H9 (cell line): ENCODE data around the gene HLA-DPB1. TPM values are rescaled to one million over a fixed set of nuclear protein-coding genes. Genes with fewer than 3 reads are reported as not detected.

Source experiments
- DNase-seq: peaks from one replicate; pipeline ENCODE4 v3.0.0-alpha.2; 2017
- H2AFZ ChIP-seq: one replicate; pipeline ENCODE4 v1.6.1; 2013; ENCODE audit warnings: mild to moderate bottlenecking, low read length, control low read depth, moderate library complexity
- H2AK5ac ChIP-seq: 2 replicates; pipeline ENCODE4 v1.6.1; 2013; ENCODE audit warnings: low read length, control low read depth, mixed read lengths; ENCODE audit not compliant: insufficient read length
- H2BK120ac ChIP-seq: one replicate; pipeline ENCODE4 v1.6.1; 2013; ENCODE audit warnings: low read depth, mild to moderate bottlenecking, low read length, control low read depth, inconsistent platforms; ENCODE audit not compliant: poor library complexity, severe bottlenecking
- H2BK12ac ChIP-seq: 2 replicates; pipeline ENCODE4 v1.6.1; 2013; ENCODE audit warnings: low read length, control low read depth, mixed read lengths, low read depth; ENCODE audit not compliant: insufficient read length
- H2BK15ac ChIP-seq: 2 replicates; pipeline ENCODE4 v1.6.1; 2013; ENCODE audit warnings: low read depth, low read length, control low read depth
- H2BK20ac ChIP-seq: one replicate; pipeline ENCODE4 v1.6.1; 2013; ENCODE audit warnings: low read depth, mild to moderate bottlenecking, low read length, control low read depth, inconsistent platforms; ENCODE audit not compliant: poor library complexity, severe bottlenecking
- H2BK5ac ChIP-seq: 2 replicates; pipeline ENCODE4 v1.6.1; 2013; ENCODE audit warnings: low read length, control low read depth, mixed read lengths; ENCODE audit not compliant: insufficient read length
- H3K14ac ChIP-seq: 2 replicates; pipeline ENCODE4 v1.6.1; 2013; ENCODE audit warnings: low read length, control low read depth; ENCODE audit not compliant: insufficient read depth
- H3K18ac ChIP-seq: 2 replicates; pipeline ENCODE4 v1.6.1; 2013; ENCODE audit warnings: low read depth, mild to moderate bottlenecking, mixed read lengths, low read length, control low read depth; ENCODE audit not compliant: insufficient read length
- H3K23ac ChIP-seq: 2 replicates; pipeline ENCODE4 v1.6.1; 2013; ENCODE audit warnings: low read length, control low read depth, mixed read lengths, low read depth; ENCODE audit not compliant: insufficient read length
- H3K23me2 ChIP-seq: 2 replicates; pipeline ENCODE4 v1.6.1; 2013; ENCODE audit warnings: low read depth, mild to moderate bottlenecking, mixed read lengths, low read length, control low read depth; ENCODE audit not compliant: insufficient read length, poor library complexity, severe bottlenecking
- H3K27ac ChIP-seq: 2 replicates; pipeline ENCODE4 v1.5.1; 2013; ENCODE audit warnings: low read length, control low read depth, mixed read lengths, low read depth; ENCODE audit not compliant: insufficient read length
- H3K27me3 ChIP-seq: 2 replicates; pipeline ENCODE4 v1.6.1; 2013; ENCODE audit warnings: low read length, control low read depth, inconsistent platforms; ENCODE audit not compliant: insufficient read depth
- H3K4ac ChIP-seq: 2 replicates; pipeline ENCODE4 v1.6.1; 2013; ENCODE audit warnings: low read depth, mild to moderate bottlenecking, control low read depth, inconsistent platforms, low read length, moderate library complexity
- H3K4me1 ChIP-seq: 2 replicates; pipeline ENCODE4 v1.6.1; 2013; ENCODE audit warnings: low read length, control low read depth, inconsistent platforms; ENCODE audit not compliant: insufficient read depth
- H3K4me2 ChIP-seq: 2 replicates; pipeline ENCODE4 v1.6.1; 2013; ENCODE audit warnings: low read length, control low read depth, mixed read lengths; ENCODE audit not compliant: insufficient read length, insufficient read depth
- H3K56ac ChIP-seq: 2 replicates; pipeline ENCODE4 v1.6.1; 2013; ENCODE audit warnings: low read depth, mild to moderate bottlenecking, mixed read lengths, low read length, control low read depth; ENCODE audit not compliant: insufficient read length
- H3K79me1 ChIP-seq: 2 replicates; pipeline ENCODE4 v1.6.1; 2013; ENCODE audit warnings: low read depth, mild to moderate bottlenecking, moderate library complexity, low read length, control low read depth, inconsistent platforms; ENCODE audit not compliant: insufficient read depth, poor library complexity, severe bottlenecking
- H3K79me2 ChIP-seq: 2 replicates; pipeline ENCODE4 v1.6.1; 2013; ENCODE audit warnings: low read length, control low read depth, inconsistent platforms; ENCODE audit not compliant: insufficient read depth
- H3K9ac ChIP-seq: 2 replicates; pipeline ENCODE4 v1.6.1; 2013; ENCODE audit warnings: low read length, control low read depth, mixed read lengths; ENCODE audit not compliant: insufficient read length; ENCODE audit errors: extremely low read depth
- H3K9me3 ChIP-seq: one replicate; pipeline ENCODE4 v1.6.1; 2013; ENCODE audit warnings: low read depth, low read length, inconsistent platforms; ENCODE audit not compliant: control insufficient read depth
- H3T11ph ChIP-seq: one replicate; pipeline ENCODE4 v1.6.1; 2013; ENCODE audit warnings: mild to moderate bottlenecking, low read length, control low read depth, inconsistent platforms
- H4K20me1 ChIP-seq: one replicate; pipeline ENCODE4 v1.6.1; 2013; ENCODE audit not compliant: control insufficient read depth, insufficient read length, insufficient read depth
- H4K5ac ChIP-seq: 2 replicates; pipeline ENCODE4 v1.6.1; 2013; ENCODE audit warnings: low read depth, mild to moderate bottlenecking, mixed read lengths, low read length, control low read depth; ENCODE audit not compliant: insufficient read length
- H4K8ac ChIP-seq: replicated peaks from 2 replicates; pipeline ENCODE4 v1.6.1; 2013; ENCODE audit warnings: low read length, control low read depth, mixed read lengths, low read depth; ENCODE audit not compliant: insufficient read length
- H4K91ac ChIP-seq: 2 replicates; pipeline ENCODE4 v1.6.1; 2013; ENCODE audit warnings: low read depth, mild to moderate bottlenecking, moderate library complexity, mixed read lengths, low read length, control low read depth; ENCODE audit not compliant: insufficient read length
- H3K27ac Mint-ChIP-seq, 3 experiments: 2 replicates in 2 of 3; 3 replicates in 1 of 3; pipeline ENCODE4 v1.8.0; 2020 to 2021; ENCODE audit warnings: mixed read lengths in 3 of 3, mild to moderate bottlenecking in 1 of 3, moderate library complexity in 1 of 3
- H3K27me3 Mint-ChIP-seq: 2 replicates; pipeline ENCODE4 v1.8.0; 2021; ENCODE audit warnings: low read depth, mild to moderate bottlenecking, moderate library complexity, mixed read lengths
- H3K36me3 Mint-ChIP-seq, 3 experiments: 2 replicates in 2 of 3; 3 replicates in 1 of 3; pipeline ENCODE4 v1.8.0; 2020 to 2021; ENCODE audit warnings: low read depth in 3 of 3, mixed read lengths in 3 of 3; ENCODE audit not compliant: insufficient read depth in 1 of 3
- H3K4me1 Mint-ChIP-seq, 2 experiments: 2 replicates each; pipeline ENCODE4 v1.8.0; 2020; ENCODE audit warnings: mixed read lengths in 2 of 2
- H3K4me3 Mint-ChIP-seq, 2 experiments: 2 replicates in 1 of 2; 3 replicates in 1 of 2; pipeline ENCODE4 v1.8.0; 2020 to 2021; ENCODE audit warnings: mild to moderate bottlenecking in 2 of 2, mixed read lengths in 2 of 2, moderate library complexity in 1 of 2
- H3K9me3 Mint-ChIP-seq, 2 experiments: 2 replicates in 1 of 2; 3 replicates in 1 of 2; pipeline ENCODE4 v1.8.0; 2020; ENCODE audit warnings: mild to moderate bottlenecking in 2 of 2, mixed read lengths in 2 of 2, moderate library complexity in 1 of 2
- CTCF ChIP-seq: fragments of 200-600 bp; sonication (generic); conservative IDR thresholded peaks from 3 replicates; pipeline ENCODE4 v1.8.0; 2021; ENCODE audit warnings: antibody characterized with exemption, mild to moderate bottlenecking
- WGBS: extraction: QIAGEN DNeasy Blood & Tissue Kit; methylation state at CpG from one replicate; pipeline ENCODE4 v1.1.7; 2013; ENCODE audit warnings: missing lambda C conversion rate, low lambda C conversion rate, mixed read lengths; ENCODE audit not compliant: insufficient read length; ENCODE audit errors: extremely low coverage; 5-methylcytosine and 5-hydroxymethylcytosine counted together
- total RNA-seq: library from RNA; stranded (reverse); gene quantifications from 2 replicates; pipeline ENCODE4 v1.2.1, GENCODE V29; 2021

The HLA-DPB1 gene
- total RNA-seq, 1 experiment from 2014 or later = 23.6 TPM

- H4K5ac ChIP-seq = no peak overlapping the region
- no peak overlapping the region for H2BK20ac ChIP-seq
- Mint-ChIP-seq H3K4me3 (no peak overlapping the region), H3K9me3 (peaks cover 4 to 7% of the 10 kb centered on the region in 2 experiments; a peak in 2 of 5 replicates), H3K36me3 (no peaks in the 10 kb centered on the region; a peak in 1 of 7 replicates), H3K27ac (no peak overlapping the region), H3K27me3 (peaks cover 25% of the 10 kb centered on the region), H3K4me1 (peaks cover 0 to 4% of the 10 kb centered on the region in 2 experiments; a peak in 1 of 4 replicates)
- H3K79me1 ChIP-seq = no peaks in the 10 kb centered on the region
- H3K9me3 ChIP-seq = no peaks in the 10 kb centered on the region
- no peak overlapping the region for H3K56ac ChIP-seq
- TF ChIP-seq CTCF = no peak
- no peak overlapping the region for H3K27ac ChIP-seq
- WGBS = no CpG with 5 or more reads among the region's 3 CpGs
- H3K18ac ChIP-seq = no peak overlapping the region
- H3K79me2 ChIP-seq = no peaks in the 10 kb centered on the region
- no peaks in the 10 kb centered on the region for H3K23me2 ChIP-seq
- no peak overlapping the region for H3K14ac ChIP-seq
- no peak overlapping the region for H4K8ac ChIP-seq
- H2AK5ac ChIP-seq = no peak overlapping the region
- no peak overlapping the region for H2BK5ac ChIP-seq
- H2BK12ac ChIP-seq = no peak overlapping the region
- H3K23ac ChIP-seq = no peak overlapping the region
- H3K9ac ChIP-seq = no peak overlapping the region
- DNase-seq = no peak
- no peaks in the 10 kb centered on the region for H3K27me3 ChIP-seq
- no peak overlapping the region for H3K4ac ChIP-seq
- H2AFZ ChIP-seq = no peak overlapping the region
- H3K4me2 ChIP-seq = no peak overlapping the region
- H3K4me1 ChIP-seq = no peaks in the 10 kb centered on the region
- no peak overlapping the region for H3T11ph ChIP-seq
- H2BK120ac ChIP-seq = no peak overlapping the region
- no peaks in the 10 kb centered on the region for H4K20me1 ChIP-seq
- H4K91ac ChIP-seq = no peak overlapping the region
- H2BK15ac ChIP-seq = no peak overlapping the region
These were observed 45.5 kb upstream of the HLA-DPB1 start for GRCh38 chr6:33030245-33030644.
